Spleen (tissue), 7 donors: ENCODE data around the gene TMEM89.

Source experiments
- POLR2A ChIP-seq, 3 donors: fragments of 450-650 bp; IDR thresholded peaks; one replicate each; pipeline ENCODE4 v1.5.1; 2017; ENCODE audit warnings: antibody characterized with exemption in 3 of 3, mild to moderate bottlenecking in 1 of 3
- TF ChIP-seq, protein P1 (sequence below), 11 experiments: fragments of 200-600 bp in 7 of 11; fragments of 450-650 bp in 4 of 11; sonication (generic) in 4 of 11; IDR thresholded peaks in 8 of 11; conservative IDR thresholded peaks in 3 of 11; 1 replicate in 7 of 11; 2 replicates in 4 of 11; pipeline versions ENCODE4 v1.4.0 to v1.8.0; 2016 to 2021; ENCODE audit warnings: antibody characterized with exemption in 11 of 11, inconsistent platforms in 4 of 11, mild to moderate bottlenecking in 1 of 11
- donor health status: DM: no; HTN: no; CAD: no; lungs with moderate emphysema.
- donor health status: DM: no; HTN: no; CAD: no.
- donor health status: DM: no; HTN: no; CAD: no.

DNA sequence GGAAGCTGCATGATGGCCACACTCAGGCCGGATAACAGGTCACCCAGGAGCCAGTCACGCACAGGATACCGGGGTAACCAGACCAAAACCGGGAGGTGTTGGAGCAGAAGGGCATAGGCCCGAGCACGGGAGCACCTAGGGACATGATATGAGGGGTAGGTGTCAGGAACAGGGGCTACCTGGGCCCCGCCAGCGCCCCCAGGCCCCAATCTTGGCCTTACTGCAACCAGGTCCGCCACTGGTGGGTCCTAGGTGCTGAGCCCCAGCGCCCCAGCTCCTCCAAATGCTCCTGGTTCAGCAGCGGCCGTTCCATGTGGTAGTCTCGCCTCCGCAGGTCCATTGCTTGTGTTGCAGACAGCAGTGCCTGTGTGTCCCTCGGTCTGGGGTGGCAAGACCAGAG is 11.7 kb upstream of the TMEM89 start:
- TF ChIP-seq, protein P1, sequence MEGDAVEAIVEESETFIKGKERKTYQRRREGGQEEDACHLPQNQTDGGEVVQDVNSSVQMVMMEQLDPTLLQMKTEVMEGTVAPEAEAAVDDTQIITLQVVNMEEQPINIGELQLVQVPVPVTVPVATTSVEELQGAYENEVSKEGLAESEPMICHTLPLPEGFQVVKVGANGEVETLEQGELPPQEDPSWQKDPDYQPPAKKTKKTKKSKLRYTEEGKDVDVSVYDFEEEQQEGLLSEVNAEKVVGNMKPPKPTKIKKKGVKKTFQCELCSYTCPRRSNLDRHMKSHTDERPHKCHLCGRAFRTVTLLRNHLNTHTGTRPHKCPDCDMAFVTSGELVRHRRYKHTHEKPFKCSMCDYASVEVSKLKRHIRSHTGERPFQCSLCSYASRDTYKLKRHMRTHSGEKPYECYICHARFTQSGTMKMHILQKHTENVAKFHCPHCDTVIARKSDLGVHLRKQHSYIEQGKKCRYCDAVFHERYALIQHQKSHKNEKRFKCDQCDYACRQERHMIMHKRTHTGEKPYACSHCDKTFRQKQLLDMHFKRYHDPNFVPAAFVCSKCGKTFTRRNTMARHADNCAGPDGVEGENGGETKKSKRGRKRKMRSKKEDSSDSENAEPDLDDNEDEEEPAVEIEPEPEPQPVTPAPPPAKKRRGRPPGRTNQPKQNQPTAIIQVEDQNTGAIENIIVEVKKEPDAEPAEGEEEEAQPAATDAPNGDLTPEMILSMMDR (IDR thresholded peaks at IDR 0.05 in 8 of 11, conservative IDR thresholded peaks at IDR 0.05 in 3 of 11): no peak
- TF ChIP-seq POLR2A (IDR thresholded peaks at IDR 0.05): no peak
